ES-I3 (cell line): ENCODE measurements around the gene ZNF837.
"Not testable (repeated sequence)": the region's sequence is repeated elsewhere in the genome, so short reads cannot be mapped to it uniquely, and the experiment has no call there.

Source experiments
- H3K36me3 ChIP-seq: 2 replicates; pipeline ENCODE4 v1.6.1; 2013; ENCODE audit warnings: mild to moderate bottlenecking, low read length, control low read depth, moderate library complexity; ENCODE audit not compliant: insufficient read depth
- H3K4me1 ChIP-seq: 2 replicates; pipeline ENCODE4 v1.6.1; 2013; ENCODE audit warnings: mild to moderate bottlenecking, control low read depth, low read length; ENCODE audit not compliant: insufficient read depth
- H3K9ac ChIP-seq: 2 replicates; pipeline ENCODE4 v1.6.1; 2013; ENCODE audit warnings: low read depth, mild to moderate bottlenecking, low read length, moderate library complexity
- H3K9me3 ChIP-seq: 2 replicates; pipeline ENCODE4 v1.6.1; 2013; ENCODE audit warnings: mild to moderate bottlenecking, low read length, moderate library complexity; ENCODE audit not compliant: control insufficient read depth, insufficient read depth

The ZNF837 gene

GRCh38 chr19:58387338-58388174, 6.7 kb upstream of the ZNF837 start:
- H3K36me3 ChIP-seq = peaks cover 23% of the 10 kb centered on the region
- peak overlapping the region; percentile 90 for H3K9ac ChIP-seq
- H3K9me3 ChIP-seq = no peaks in the 10 kb centered on the region
- H3K4me1 ChIP-seq = peaks cover 7% of the 10 kb centered on the region; the same call in 1 of the 2 replicates

GRCh38 chr19:58386576-58387337, 5.9 kb upstream of the ZNF837 start, which contains the start of gene RPS5:
RPS5 (plus strand) TSS chr19:58387269; CDS start chr19:58388138, 869 bp downstream.
- H3K9ac ChIP-seq = peak within 1 kb of the TSS; percentile 90
- no peaks in the 10 kb centered on the region for H3K9me3 ChIP-seq
- peaks cover 19% of the 10 kb centered on the region for H3K36me3 ChIP-seq
- H3K4me1 ChIP-seq = peaks cover 7% of the 10 kb centered on the region; the same call in 1 of the 2 replicates

GRCh38 chr19:58385891-58386575, 5.2 kb upstream of the ZNF837 start:
- H3K9ac ChIP-seq = peak overlapping the region; percentile 90
- H3K4me1 ChIP-seq = peaks cover 7% of the 10 kb centered on the region; the same call in 1 of the 2 replicates
- H3K36me3 ChIP-seq = peaks cover 19% of the 10 kb centered on the region

GRCh38 chr19:58385313-58385890, 4.6 kb upstream of the ZNF837 start:
- H3K9ac ChIP-seq = peak overlapping the region; percentile 90
- peaks cover 15% of the 10 kb centered on the region for H3K36me3 ChIP-seq
- H3K9me3 ChIP-seq = no peaks in the 10 kb centered on the region
- peaks cover 7% of the 10 kb centered on the region; the same call in 1 of the 2 replicates for H3K4me1 ChIP-seq

More at GRCh38 chr19:58385891-58386575, 5.2 kb upstream of the ZNF837 start:
- H3K9me3 ChIP-seq = no peaks in the 10 kb centered on the region

- peaks cover 2% of the 10 kb centered on the region for H3K36me3 ChIP-seq
- H3K9me3 ChIP-seq = no peaks in the 10 kb centered on the region
- H3K9ac ChIP-seq = no peak overlapping the region
- H3K4me1 ChIP-seq = peaks cover 7% of the 10 kb centered on the region; the same call in 1 of the 2 replicates
Observed at GRCh38 chr19:58382997-58383603, 2.3 kb upstream of the ZNF837 start.

- peaks cover 7% of the 10 kb centered on the region; the same call in 1 of the 2 replicates for H3K4me1 ChIP-seq
- no peaks in the 10 kb centered on the region for H3K9me3 ChIP-seq
- no peaks in the 10 kb centered on the region for H3K36me3 ChIP-seq
- H3K9ac ChIP-seq = peak overlapping the region; percentile 95
Observed at GRCh38 chr19:58381460-58382212, 806 bp upstream of the ZNF837 start.

GRCh38 chr19:58380037-58380661, 681 bp downstream of the ZNF837 start:
- Histone ChIP-seq H3K4me1 (no peaks in the 10 kb centered on the region), H3K9ac (peak overlapping the region; percentile 95), H3K36me3 (no peaks in the 10 kb centered on the region), H3K9me3 (no peaks in the 10 kb centered on the region)

- H3K4me1 ChIP-seq = no peaks in the 10 kb centered on the region
- no peaks in the 10 kb centered on the region for H3K36me3 ChIP-seq
- no peak overlapping the region for H3K9ac ChIP-seq
- H3K9me3 ChIP-seq = no peaks in the 10 kb centered on the region
Observed at GRCh38 chr19:58379246-58379645, 1.6 kb downstream of the ZNF837 start.

GRCh38 chr19:58376724-58377123, 4.1 kb downstream of the ZNF837 start:
- not testable (repeated sequence) for H3K9me3 ChIP-seq, H3K4me1 ChIP-seq, H3K9ac ChIP-seq, H3K36me3 ChIP-seq

GRCh38 chr19:58374200-58374599, 6.6 kb downstream of the ZNF837 start:
- H3K36me3 ChIP-seq = no peaks in the 10 kb centered on the region
- H3K9me3 ChIP-seq = no peaks in the 10 kb centered on the region
- no peaks in the 10 kb centered on the region for H3K4me1 ChIP-seq
- H3K9ac ChIP-seq = no peak overlapping the region

- Histone ChIP-seq H3K36me3 (no peaks in the 10 kb centered on the region), H3K9me3 (no peaks in the 10 kb centered on the region), H3K4me1 (no peaks in the 10 kb centered on the region), H3K9ac (no peak overlapping the region)
Observed at GRCh38 chr19:58372311-58373133, 8.3 kb downstream of the ZNF837 start.
